ENCODE data around the gene NGRN.
"Not testable (repeated sequence)": the region's sequence is repeated elsewhere in the genome, so short reads cannot be mapped to it uniquely, and the experiment has no call there.

The NGRN gene

DNA sequence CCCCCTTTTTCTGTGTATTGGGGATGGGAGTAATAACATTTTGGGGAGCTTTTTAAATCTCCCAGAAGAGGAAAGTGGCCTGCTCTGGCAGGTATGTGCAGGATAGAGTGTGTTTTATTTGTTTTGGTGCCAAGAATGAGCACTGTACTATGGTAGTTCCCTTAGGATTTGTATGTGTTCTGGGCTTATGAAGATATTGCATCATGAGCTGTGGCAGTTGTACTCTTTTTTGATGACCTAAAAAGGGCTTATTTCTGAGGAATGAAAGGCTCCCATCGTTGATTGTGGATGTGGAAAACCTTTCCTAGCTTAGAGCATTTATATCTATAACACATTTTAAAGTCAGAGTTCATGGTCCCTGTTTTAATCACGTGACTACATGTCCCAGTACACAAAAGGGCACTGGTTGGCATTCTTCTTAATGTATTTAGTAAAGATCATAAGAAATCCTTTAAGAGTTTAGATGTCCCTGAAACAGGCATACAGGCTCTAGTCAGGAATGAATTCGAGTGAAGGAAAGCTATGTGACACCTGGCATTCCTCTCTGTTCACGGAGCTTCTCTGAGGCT is 30.9 kb downstream of the NGRN start:
- WGBS, 2 donors (ENCODE audit: extremely low coverage in 2 of 2, insufficient read length in 2 of 2, insufficient replicate concordance in 1 of 2) = no CpG with 5 or more reads among the region's 4 CpGs
- not testable (repeated sequence) for H4K8ac ChIP-seq (ENCODE audit: low read depth, low read length); H3K18ac ChIP-seq (ENCODE audit: low read length); H3K4me3 ChIP-seq (ENCODE audit: low read length in 2 of 2); H4K91ac ChIP-seq (ENCODE audit: low read depth, low read length, poor library complexity); H3K14ac ChIP-seq (ENCODE audit: low read length); H3K27me3 ChIP-seq (ENCODE audit: control insufficient read depth in 3 of 3, insufficient read depth in 3 of 3, low read depth in 1 of 3, low read length in 3 of 3); H3K4me1 ChIP-seq (ENCODE audit: control insufficient read depth in 2 of 2, insufficient read depth in 1 of 2, low read depth in 1 of 2, low read length in 2 of 2); H3K4ac ChIP-seq (ENCODE audit: low read length); H3K36me3 ChIP-seq (replicated peaks in 1 of 2; ENCODE audit: control insufficient read depth in 2 of 2, insufficient read depth in 2 of 2, low read length in 2 of 2); H2BK5ac ChIP-seq (ENCODE audit: low read length); H3K9me3 ChIP-seq (replicated peaks in 1 of 2; ENCODE audit: control insufficient read depth in 2 of 2, insufficient read depth in 1 of 2, low read depth in 1 of 2, low read length in 2 of 2); H2AK5ac ChIP-seq (ENCODE audit: low read depth, low read length); DNase-seq (ENCODE audit: low spot score); H3K9ac ChIP-seq (ENCODE audit: low read depth, low read length, poor library complexity); H3K27ac ChIP-seq (replicated peaks; ENCODE audit: low read length); H2BK15ac ChIP-seq (ENCODE audit: low read length); H2AFZ ChIP-seq (ENCODE audit: low read length); H3K23ac ChIP-seq (ENCODE audit: low read depth, low read length, poor library complexity); H2BK12ac ChIP-seq (ENCODE audit: low read length); H2BK120ac ChIP-seq (ENCODE audit: low read depth, low read length); H3K4me2 ChIP-seq (ENCODE audit: insufficient read depth, low read length, poor library complexity, severe bottlenecking); H3K79me1 ChIP-seq (ENCODE audit: low read depth, low read length)

DNA sequence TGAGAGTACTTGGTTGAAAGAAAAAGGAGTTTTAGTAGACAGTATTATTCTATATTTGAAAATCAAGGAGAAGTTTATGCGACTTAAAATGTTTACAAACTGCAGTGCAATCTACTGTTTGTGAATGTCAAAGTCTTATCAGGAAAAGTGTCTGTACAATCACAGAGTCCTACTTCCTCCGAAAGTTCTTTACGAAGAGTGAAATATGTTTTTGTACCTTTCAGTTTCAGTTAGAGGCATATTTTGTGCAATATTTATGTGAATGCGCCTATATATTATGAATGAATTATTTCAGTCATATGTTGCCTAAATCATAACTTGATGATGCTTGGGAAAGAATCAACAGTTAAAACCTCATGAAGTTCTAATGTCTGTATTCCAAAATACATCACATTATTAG is 31.5 kb downstream of the NGRN start:
- Histone ChIP-seq H2BK120ac (ENCODE audit: low read depth, low read length) (no peak overlapping the region), H2AFZ (ENCODE audit: low read length) (no peak overlapping the region), H4K91ac (ENCODE audit: low read depth, low read length, poor library complexity) (no peak overlapping the region), H3K27me3 (ENCODE audit: control insufficient read depth in 3 of 3, insufficient read depth in 3 of 3, low read depth in 1 of 3, low read length in 3 of 3) (no peaks in the 10 kb centered on the region), H2BK5ac (ENCODE audit: low read length) (no peak overlapping the region), H3K9me3 (replicated peaks in 1 of 2; ENCODE audit: control insufficient read depth in 2 of 2, insufficient read depth in 1 of 2, low read depth in 1 of 2, low read length in 2 of 2) (peaks cover 0 to 5% of the 10 kb centered on the region in 2 donors), H3K27ac (replicated peaks; ENCODE audit: low read length) (no peak overlapping the region), H2BK12ac (ENCODE audit: low read length) (no peak overlapping the region), H4K8ac (ENCODE audit: low read depth, low read length) (no peak overlapping the region), H3K4me2 (ENCODE audit: insufficient read depth, low read length, poor library complexity, severe bottlenecking) (no peak overlapping the region), H3K18ac (ENCODE audit: low read length) (no peak overlapping the region), H3K79me1 (ENCODE audit: low read depth, low read length) (peaks cover 3% of the 10 kb centered on the region), H3K9ac (ENCODE audit: low read depth, low read length, poor library complexity) (no peak overlapping the region), H3K4ac (ENCODE audit: low read length) (no peak overlapping the region), H3K36me3 (replicated peaks in 1 of 2; ENCODE audit: control insufficient read depth in 2 of 2, insufficient read depth in 2 of 2, low read length in 2 of 2) (no peaks in the 10 kb centered on the region), H2AK5ac (ENCODE audit: low read depth, low read length) (no peak overlapping the region), H3K23ac (ENCODE audit: low read depth, low read length, poor library complexity) (no peak overlapping the region), H3K4me1 (ENCODE audit: control insufficient read depth in 2 of 2, insufficient read depth in 1 of 2, low read depth in 1 of 2, low read length in 2 of 2) (peaks cover 0 to 7% of the 10 kb centered on the region in 2 donors), H3K14ac (ENCODE audit: low read length) (no peak overlapping the region), H2BK15ac (ENCODE audit: low read length) (no peak overlapping the region), H3K4me3 (ENCODE audit: low read length in 2 of 2) (no peak overlapping the region)
- no CpG with 5 or more reads among the region's 4 CpGs for WGBS, 2 donors (ENCODE audit: extremely low coverage in 2 of 2, insufficient read length in 2 of 2, insufficient replicate concordance in 1 of 2)
- no peak for DNase-seq (ENCODE audit: low spot score)

DNA sequence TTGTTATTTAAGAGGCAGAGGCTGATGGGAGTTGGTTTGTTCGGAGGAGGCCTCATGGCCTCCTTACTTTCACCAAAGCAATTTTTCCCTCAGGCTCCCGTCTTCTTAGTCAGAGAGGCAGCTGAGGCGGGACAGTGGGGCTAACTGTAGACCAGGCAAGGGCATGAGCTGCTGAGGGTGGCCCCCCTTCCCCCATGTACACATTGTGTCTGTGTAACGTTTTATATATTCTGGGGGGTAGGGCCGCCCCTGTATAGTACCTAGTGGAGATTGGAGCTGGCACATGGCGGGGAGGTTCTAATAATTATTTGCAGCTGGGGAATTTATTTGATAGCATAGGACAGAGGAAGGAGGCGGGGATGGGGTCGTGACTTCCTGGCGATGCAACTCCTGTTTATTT is 35.1 kb downstream of the NGRN start:
- H2AK5ac ChIP-seq (ENCODE audit: low read depth, low read length) = peak overlapping the region; percentile 94
- H3K4me3 ChIP-seq (ENCODE audit: low read length in 2 of 2) = no peak overlapping the region
- H3K27ac ChIP-seq (replicated peaks; ENCODE audit: low read length) = no peak overlapping the region
- H3K9me3 ChIP-seq (replicated peaks in 1 of 2; ENCODE audit: control insufficient read depth in 2 of 2, insufficient read depth in 1 of 2, low read depth in 1 of 2, low read length in 2 of 2) = peaks cover 0 to 5% of the 10 kb centered on the region in 2 donors
- H3K4me2 ChIP-seq (ENCODE audit: insufficient read depth, low read length, poor library complexity, severe bottlenecking) = no peak overlapping the region
- no peak for DNase-seq (ENCODE audit: low spot score)
- H4K91ac ChIP-seq (ENCODE audit: low read depth, low read length, poor library complexity) = no peak overlapping the region
- peaks cover 2% of the 10 kb centered on the region for H3K79me1 ChIP-seq (ENCODE audit: low read depth, low read length)
- no peak overlapping the region for H2BK15ac ChIP-seq (ENCODE audit: low read length)
- H3K27me3 ChIP-seq (ENCODE audit: control insufficient read depth in 3 of 3, insufficient read depth in 3 of 3, low read depth in 1 of 3, low read length in 3 of 3) = no peaks in the 10 kb centered on the region
- H3K18ac ChIP-seq (ENCODE audit: low read length) = no peak overlapping the region
- peak overlapping the region; percentile 73 for H2BK12ac ChIP-seq (ENCODE audit: low read length)
- H2BK5ac ChIP-seq (ENCODE audit: low read length) = peak overlapping the region; percentile 19
- no peak overlapping the region for H3K23ac ChIP-seq (ENCODE audit: low read depth, low read length, poor library complexity)
- no peaks in the 10 kb centered on the region for H3K36me3 ChIP-seq (replicated peaks in 1 of 2; ENCODE audit: control insufficient read depth in 2 of 2, insufficient read depth in 2 of 2, low read length in 2 of 2)
- H4K8ac ChIP-seq (ENCODE audit: low read depth, low read length) = no peak overlapping the region
- H2AFZ ChIP-seq (ENCODE audit: low read length) = peak overlapping the region; percentile 40
- no peak overlapping the region for H3K14ac ChIP-seq (ENCODE audit: low read length)
- no peak overlapping the region for H3K9ac ChIP-seq (ENCODE audit: low read depth, low read length, poor library complexity)
- H2BK120ac ChIP-seq (ENCODE audit: low read depth, low read length) = no peak overlapping the region
- no CpG with 5 or more reads among the region's 9 CpGs for WGBS, 2 donors (ENCODE audit: extremely low coverage in 2 of 2, insufficient read length in 2 of 2, insufficient replicate concordance in 1 of 2)
- peaks cover 0 to 7% of the 10 kb centered on the region in 2 donors for H3K4me1 ChIP-seq (ENCODE audit: control insufficient read depth in 2 of 2, insufficient read depth in 1 of 2, low read depth in 1 of 2, low read length in 2 of 2)
- H3K4ac ChIP-seq (ENCODE audit: low read length) = no peak overlapping the region

DNA sequence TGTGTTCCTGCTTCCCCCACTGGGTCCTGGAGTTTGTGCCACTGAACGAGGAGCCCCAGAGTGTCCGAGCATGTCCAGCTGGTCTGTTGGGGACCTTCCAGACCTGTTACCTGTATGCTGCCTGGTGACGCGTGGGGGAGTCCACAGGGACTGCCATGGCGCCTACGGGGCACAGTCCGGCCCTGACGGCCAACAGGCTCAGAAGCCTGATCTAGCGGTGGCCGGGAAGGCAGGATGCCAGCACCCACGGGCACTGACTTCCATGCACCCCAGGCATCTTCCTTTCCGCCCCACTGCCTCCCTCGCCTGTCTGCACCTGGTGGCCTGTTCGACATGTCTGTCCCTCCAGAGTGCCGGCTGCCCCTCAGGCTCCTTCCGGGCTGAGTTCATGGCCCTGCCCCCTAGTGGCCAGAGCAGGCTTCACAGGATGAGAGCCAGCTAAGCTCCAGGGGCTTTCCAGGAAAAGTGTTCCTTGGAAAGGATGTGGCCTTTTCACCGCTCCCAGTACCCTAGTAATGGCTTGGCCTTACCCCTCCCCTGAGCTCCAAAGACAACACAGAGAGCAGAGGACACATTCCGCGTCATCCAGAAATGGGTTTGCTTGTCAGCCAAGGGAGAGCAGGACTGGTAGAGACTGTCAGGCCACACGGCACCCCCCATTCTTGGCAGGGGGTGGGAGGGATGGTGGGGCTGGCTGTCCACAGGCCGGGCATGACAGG is 35.7 kb downstream of the NGRN start:
- no CpG with 5 or more reads among the region's 21 CpGs for WGBS, 2 donors (ENCODE audit: extremely low coverage in 2 of 2, insufficient read length in 2 of 2, insufficient replicate concordance in 1 of 2)
- H3K9me3 ChIP-seq (replicated peaks in 1 of 2; ENCODE audit: control insufficient read depth in 2 of 2, insufficient read depth in 1 of 2, low read depth in 1 of 2, low read length in 2 of 2) = peaks cover 0 to 5% of the 10 kb centered on the region in 2 donors
- H3K14ac ChIP-seq (ENCODE audit: low read length) = peak overlapping the region; percentile 71
- no peaks in the 10 kb centered on the region for H3K36me3 ChIP-seq (replicated peaks in 1 of 2; ENCODE audit: control insufficient read depth in 2 of 2, insufficient read depth in 2 of 2, low read length in 2 of 2)
- no peaks in the 10 kb centered on the region for H3K27me3 ChIP-seq (ENCODE audit: control insufficient read depth in 3 of 3, insufficient read depth in 3 of 3, low read depth in 1 of 3, low read length in 3 of 3)
- no peak overlapping the region for H3K4me3 ChIP-seq (ENCODE audit: low read length in 2 of 2)
- peak overlapping the region; percentile 73 for H2BK12ac ChIP-seq (ENCODE audit: low read length)
- DNase-seq (ENCODE audit: low spot score) = peak; percentile 60
- peak overlapping the region; percentile 80 for H2AFZ ChIP-seq (ENCODE audit: low read length)
- H3K4me1 ChIP-seq (ENCODE audit: control insufficient read depth in 2 of 2, insufficient read depth in 1 of 2, low read depth in 1 of 2, low read length in 2 of 2) = peaks cover 0 to 7% of the 10 kb centered on the region in 2 donors
- H3K23ac ChIP-seq (ENCODE audit: low read depth, low read length, poor library complexity) = peak overlapping the region; percentile 80
- H3K27ac ChIP-seq (replicated peaks; ENCODE audit: low read length) = no peak overlapping the region
- H3K18ac ChIP-seq (ENCODE audit: low read length) = peak overlapping the region; percentile 94
- peak overlapping the region; percentile 19 for H2BK5ac ChIP-seq (ENCODE audit: low read length)
- peak overlapping the region; percentile 11 for H3K4me2 ChIP-seq (ENCODE audit: insufficient read depth, low read length, poor library complexity, severe bottlenecking)
- H3K79me1 ChIP-seq (ENCODE audit: low read depth, low read length) = peaks cover 2% of the 10 kb centered on the region
- H3K9ac ChIP-seq (ENCODE audit: low read depth, low read length, poor library complexity) = no peak overlapping the region
- peak overlapping the region; percentile 94 for H2AK5ac ChIP-seq (ENCODE audit: low read depth, low read length)
- peak overlapping the region; percentile 72 for H4K91ac ChIP-seq (ENCODE audit: low read depth, low read length, poor library complexity)
- H2BK15ac ChIP-seq (ENCODE audit: low read length) = peak overlapping the region; percentile 89
- peak overlapping the region; percentile 92 for H4K8ac ChIP-seq (ENCODE audit: low read depth, low read length)
- H3K4ac ChIP-seq (ENCODE audit: low read length) = no peak overlapping the region
- H2BK120ac ChIP-seq (ENCODE audit: low read depth, low read length) = no peak overlapping the region

Measured in neuronal stem cell (in vitro differentiated cells).